Spleen (tissue), 11 donors: ENCODE results near the gene PIK3C2B. TPM values are rescaled to one million over a fixed set of nuclear protein-coding genes. Genes with fewer than 3 reads are reported as not detected.

ENCODE experiments used
- DNase-seq: peaks from one replicate; pipeline ENCODE4 v3.0.0-alpha.2; 2020
- H3K27ac ChIP-seq, 8 donors: fragments of 200-600 bp; sonication (generic) in 7 of 8; 1 replicate in 4 of 8; 2 replicates in 4 of 8; pipeline versions ENCODE4 v1.5.0 to v1.8.0; 2016 to 2021; ENCODE audit warnings: inconsistent platforms in 4 of 8, mild to moderate bottlenecking in 4 of 8, moderate library complexity in 1 of 8
- H3K27me3 ChIP-seq, 7 donors: fragments of 200-600 bp; sonication (generic) in 6 of 7; replicated peaks in 1 of 7; 1 replicate in 4 of 7; 2 replicates in 3 of 7; pipeline versions ENCODE4 v1.5.0 to v1.8.0; 2016 to 2021; ENCODE audit warnings: inconsistent platforms in 3 of 7, mild to moderate bottlenecking in 1 of 7
- H3K36me3 ChIP-seq, 6 donors: fragments of 200-600 bp; sonication (generic) in 5 of 6; 1 replicate in 4 of 6; 2 replicates in 2 of 6; pipeline versions ENCODE4 v1.5.0 to v1.8.0; 2016 to 2021; ENCODE audit warnings: inconsistent platforms in 2 of 6
- H3K4me1 ChIP-seq, 6 donors: fragments of 200-600 bp; sonication (generic) in 5 of 6; 1 replicate in 3 of 6; 2 replicates in 3 of 6; pipeline versions ENCODE4 v1.5.0 to v1.8.0; 2016 to 2021; ENCODE audit warnings: inconsistent platforms in 3 of 6
- H3K4me3 ChIP-seq, 8 donors: fragments of 200-600 bp; sonication (generic) in 7 of 8; 1 replicate in 4 of 8; 2 replicates in 4 of 8; pipeline versions ENCODE4 v1.5.0 to v1.8.0; 2016 to 2021; ENCODE audit warnings: inconsistent platforms in 4 of 8, mild to moderate bottlenecking in 4 of 8, moderate library complexity in 2 of 8
- H3K9me3 ChIP-seq, 8 donors: fragments of 200-600 bp; sonication (generic) in 7 of 8; 1 replicate in 4 of 8; 2 replicates in 4 of 8; pipeline versions ENCODE4 v1.5.0 to v1.8.0; 2016 to 2021; ENCODE audit warnings: inconsistent platforms in 4 of 8
- CTCF ChIP-seq, 11 experiments: fragments of 200-600 bp in 7 of 11; fragments of 450-650 bp in 4 of 11; sonication (generic) in 4 of 11; IDR thresholded peaks in 8 of 11; conservative IDR thresholded peaks in 3 of 11; 1 replicate in 7 of 11; 2 replicates in 4 of 11; pipeline versions ENCODE4 v1.4.0 to v1.8.0; 2016 to 2021; ENCODE audit warnings: antibody characterized with exemption in 11 of 11, inconsistent platforms in 4 of 11, mild to moderate bottlenecking in 1 of 11
- POLR2A ChIP-seq, 3 donors: fragments of 450-650 bp; IDR thresholded peaks; one replicate each; pipeline ENCODE4 v1.5.1; 2017; ENCODE audit warnings: antibody characterized with exemption in 3 of 3, mild to moderate bottlenecking in 1 of 3
- POLR2AphosphoS5 ChIP-seq, 3 donors: sonication (generic); formaldehyde crosslinking; IDR thresholded peaks; one replicate each; pipeline ENCODE4 v1.5.1; 2017; ENCODE audit warnings: antibody characterized with exemption in 3 of 3
- WGBS, 5 donors: extraction: QIAGEN DNeasy Blood & Tissue Kit in 3 of 5; methylation state at CpG; one replicate each; pipeline versions ENCODE4 v1.1.5 to v1.1.7; 2013 to 2018; 5-methylcytosine and 5-hydroxymethylcytosine counted together
- intact Hi-C: fragments of 100-400 bp; cut with DNase I; formaldehyde crosslinking; loops from one replicate; pipeline ENCODE4 v1.15.0; 2023; ENCODE audit warnings: low total_unique reads
- polyA plus RNA-seq, 3 donors: library from polyadenylated mRNA; stranded (reverse); fragments of 200-250 nt; gene quantifications; one replicate each; pipeline ENCODE4 v1.2.1, GENCODE V29; 2013
- total RNA-seq, 7 donors: library from RNA; depleted of rRNA in 3 of 7; stranded (reverse); fragments of >200 nt in 3 of 7; fragmentation: NEBNext Ultra II Directional in 4 of 7; extraction: Animal tissue kit (Norgen Biotek cat#: 25700) in 4 of 7; gene quantifications; one replicate each; pipeline versions ENCODE4 v1.1.0 to v1.2.1, GENCODE V29; 2016 to 2021
- donor health status: healthy with polysubstance abuse.
- donor health status: DM: no; HTN: no; CAD: no; lungs with moderate emphysema.
- donor health status: DM: no; HTN: no; CAD: no.
- donor health status: Bipolar disorder and iron deficiency.
- donor health status: healthy.
- donor health status: DM: no; HTN: no; CAD: no.
- donor health status: DM: yes; HTN: yes; CAD: no.

PIK3C2B gene
- total and polyA plus RNA-seq, 10 donors, result 9.5 to 72.2 (median 59.7) TPM

GRCh38 chr1:204451352-204452124, 43.1 kb downstream of the PIK3C2B start:
- H3K4me1 ChIP-seq, result peaks cover 17 to 100% (median 67%) of the 10 kb centered on the region in 6 donors
- H3K27ac ChIP-seq, result peak overlapping the region in 3 of 8 donors; percentile 1 to 82 (median 78)
- peaks cover 0 to 93% (median 36%) of the 10 kb centered on the region in 6 donors for H3K36me3 ChIP-seq
- H3K9me3 ChIP-seq, result no peaks in the 10 kb centered on the region
- intact Hi-C loops, result no loop called here
- peak; percentile 10 for DNase-seq
- no peak overlapping the region for H3K4me3 ChIP-seq
- 69 to 82% (median 79%) methylated on average over 8 of the region's 8 CpGs for WGBS, 5 donors
- H3K27me3 ChIP-seq, result no peaks in the 10 kb centered on the region
- TF ChIP-seq CTCF (IDR thresholded peaks at IDR 0.05 in 8 of 11, conservative IDR thresholded peaks at IDR 0.05 in 3 of 11) (no peak), POLR2AphosphoS5 (IDR thresholded peaks at IDR 0.05) (no peak), POLR2A (IDR thresholded peaks at IDR 0.05) (no peak)

- H3K27ac ChIP-seq, result peak overlapping the region in 3 of 8 donors; percentile 17 to 82 (median 78)
- no peaks in the 10 kb centered on the region for H3K9me3 ChIP-seq
- H3K4me1 ChIP-seq, result peaks cover 23 to 100% (median 76%) of the 10 kb centered on the region in 6 donors
- peak; percentile 62 for DNase-seq
- H3K27me3 ChIP-seq, result no peaks in the 10 kb centered on the region
- H3K36me3 ChIP-seq, result peaks cover 0 to 91% (median 37%) of the 10 kb centered on the region in 6 donors
- 79 to 89% (median 82%) methylated on average over 3 to 8 of the region's 8 CpGs for WGBS, 5 donors
- no peak overlapping the region for H3K4me3 ChIP-seq
- TF ChIP-seq CTCF (IDR thresholded peaks at IDR 0.05 in 8 of 11, conservative IDR thresholded peaks at IDR 0.05 in 3 of 11) (no peak), POLR2AphosphoS5 (IDR thresholded peaks at IDR 0.05) (peak in 1 of 3 donors; percentile 16)
- intact Hi-C loops, result no loop called here
Measured at GRCh38 chr1:204450461-204451257, 43.9 kb downstream of the PIK3C2B start.

- peak; percentile 76 for DNase-seq
- peak overlapping the region in 5 of 8 donors; percentile 7 to 82 (median 17) for H3K27ac ChIP-seq
Measured at GRCh38 chr1:204449678-204450280, 44.8 kb downstream of the PIK3C2B start.

More at GRCh38 chr1:204449678-204450280, 44.8 kb downstream of the PIK3C2B start:
- H3K4me1 ChIP-seq, result peaks cover 23 to 93% (median 77%) of the 10 kb centered on the region in 6 donors
- 76 to 90% (median 82%) methylated on average over 7 to 8 of the region's 8 CpGs for WGBS, 5 donors
- no peak overlapping the region for H3K4me3 ChIP-seq
- TF ChIP-seq POLR2AphosphoS5 (IDR thresholded peaks at IDR 0.05) (peak in 1 of 3 donors; percentile 34), POLR2A (IDR thresholded peaks at IDR 0.05) (no peak), CTCF (IDR thresholded peaks at IDR 0.05 in 8 of 11, conservative IDR thresholded peaks at IDR 0.05 in 3 of 11) (no peak)
- H3K27me3 ChIP-seq, result no peaks in the 10 kb centered on the region
- peaks cover 0 to 91% (median 38%) of the 10 kb centered on the region in 6 donors for H3K36me3 ChIP-seq
- intact Hi-C loops, result no loop called here
- H3K9me3 ChIP-seq, result no peaks in the 10 kb centered on the region
